HPDE6-E6E7 (cell line): Measurements from ENCODE around the gene RNASE1.

Experiments used
- DNase-seq: peaks from one replicate; pipeline ENCODE4 v3.0.0; 2011; ENCODE audit warnings: missing footprints; ENCODE audit errors: extremely low spot score

RNASE1 gene

DNA sequence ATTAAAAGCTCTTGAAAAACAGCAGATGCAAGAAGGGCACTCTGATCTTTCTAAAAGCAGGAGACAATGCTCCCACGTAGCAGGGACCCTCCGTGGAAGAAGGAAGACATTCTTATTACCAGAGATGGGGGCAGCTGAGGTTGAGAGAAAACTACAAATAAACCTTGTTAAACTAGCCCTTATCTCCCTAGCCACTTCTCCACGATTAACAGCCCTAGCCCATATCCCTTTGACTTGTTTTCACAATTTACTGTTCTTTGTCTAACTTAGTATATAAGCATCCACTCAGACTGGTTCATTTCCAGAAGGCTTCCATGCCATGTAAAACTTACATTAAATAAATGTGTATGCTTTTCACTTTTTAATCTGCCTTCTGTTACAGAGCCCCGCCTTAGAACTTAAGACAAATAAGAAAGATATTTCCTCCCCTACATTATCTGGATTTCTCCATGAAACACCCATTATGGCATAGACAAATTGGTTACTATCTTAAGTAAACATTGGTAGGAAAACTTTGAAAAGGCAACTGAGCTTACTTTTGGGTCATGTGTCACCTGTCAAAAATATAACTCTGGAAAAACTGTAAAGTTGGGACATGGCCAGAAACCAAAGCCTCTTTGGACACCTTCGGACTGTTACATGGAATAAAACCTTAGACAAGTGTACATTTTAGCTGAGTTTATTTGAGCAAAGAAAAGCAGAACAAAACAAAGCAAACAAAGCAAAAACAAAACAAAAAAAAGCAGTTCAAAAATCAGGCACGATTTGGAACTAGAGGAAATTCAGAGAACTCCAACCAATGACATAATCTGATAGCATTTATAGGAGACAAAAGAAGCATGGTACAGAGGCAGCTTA lies 4.9 kb upstream of the RNASE1 start:
- DNase-seq = no peak

GRCh38 chr14:20805485-20805884 lies 2.8 kb upstream of the RNASE1 start:
- no peak for DNase-seq

DNA sequence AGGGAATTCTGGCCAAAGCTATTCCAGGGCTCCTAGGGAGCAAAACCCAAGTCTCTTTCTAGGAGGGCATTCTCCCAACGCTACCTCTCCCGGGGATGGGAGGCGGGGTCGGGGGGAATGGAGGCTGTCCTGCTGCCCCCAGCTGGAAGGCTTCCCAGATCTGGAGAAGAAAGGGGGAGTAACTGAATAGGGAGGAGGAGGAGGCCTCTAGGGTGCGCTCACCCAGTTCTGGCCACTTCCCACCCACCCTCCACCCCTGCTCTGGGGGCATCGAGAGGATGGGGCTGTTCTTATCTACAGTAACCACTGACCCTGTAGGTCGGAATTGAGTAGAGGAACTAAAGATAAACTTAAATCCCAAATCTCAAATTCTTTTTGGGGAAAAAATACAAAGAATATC lies 579 bp upstream of the RNASE1 start:
- no peak for DNase-seq

DNA sequence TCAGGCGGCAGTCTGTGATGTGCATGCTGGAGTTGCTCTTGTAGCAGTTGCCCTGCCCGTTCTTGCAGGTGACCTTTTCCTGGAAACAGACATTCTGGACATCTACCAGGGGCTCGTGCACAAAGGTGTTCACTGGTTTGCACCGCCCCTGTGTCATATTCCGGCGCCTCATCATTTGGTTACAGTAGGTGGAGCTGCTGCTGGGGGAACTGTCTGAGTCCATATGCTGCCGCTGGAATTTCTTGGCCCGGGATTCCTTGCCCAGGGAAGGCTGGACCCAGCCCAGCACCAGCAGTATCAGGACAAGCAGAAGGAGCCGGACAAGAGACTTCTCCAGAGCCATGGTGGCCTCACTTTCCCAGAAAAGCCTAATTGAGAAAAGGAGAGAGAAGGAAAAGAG lies 918 bp downstream of the RNASE1 start:
- no peak for DNase-seq

DNA sequence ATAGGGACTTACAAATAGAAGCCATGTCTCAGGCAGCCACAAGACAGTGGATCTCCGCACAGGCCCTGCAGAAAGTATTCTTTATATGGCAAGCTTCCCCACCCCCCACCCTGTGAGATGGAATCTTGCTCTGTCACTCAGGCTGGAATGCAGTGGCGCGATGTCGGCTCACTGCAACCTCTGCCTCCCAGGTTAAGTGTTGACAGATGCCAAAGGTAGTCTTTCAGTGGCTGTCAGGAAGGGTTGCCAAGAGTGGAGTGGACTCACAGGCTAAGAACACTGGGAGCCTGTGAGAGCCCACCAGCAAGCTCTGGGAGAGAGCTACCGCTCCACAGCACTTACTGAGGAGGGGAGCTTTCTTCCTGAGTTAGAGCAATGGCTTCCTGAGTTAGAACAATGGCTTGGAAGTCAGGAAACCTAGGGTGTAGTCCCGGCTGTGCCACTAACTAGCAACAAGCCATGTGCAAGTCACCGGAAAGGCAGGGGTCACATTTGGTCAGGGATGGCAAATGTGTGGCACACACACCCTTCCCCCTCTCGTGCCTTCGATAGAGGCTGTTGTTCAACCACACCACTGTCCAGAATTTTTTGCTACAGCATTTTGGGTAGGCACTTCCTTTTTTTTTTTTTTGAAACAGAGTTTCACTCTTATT lies 2.6 kb downstream of the RNASE1 start:
- DNase-seq = no peak

- no peak for DNase-seq
Measured at GRCh38 chr14:20799456-20799891, 3.2 kb downstream of the RNASE1 start.

- DNase-seq = no peak
Measured at GRCh38 chr14:20798932-20799331, 3.7 kb downstream of the RNASE1 start.

GRCh38 chr14:20798318-20798717 lies 4.3 kb downstream of the RNASE1 start:
- DNase-seq = no peak

DNA sequence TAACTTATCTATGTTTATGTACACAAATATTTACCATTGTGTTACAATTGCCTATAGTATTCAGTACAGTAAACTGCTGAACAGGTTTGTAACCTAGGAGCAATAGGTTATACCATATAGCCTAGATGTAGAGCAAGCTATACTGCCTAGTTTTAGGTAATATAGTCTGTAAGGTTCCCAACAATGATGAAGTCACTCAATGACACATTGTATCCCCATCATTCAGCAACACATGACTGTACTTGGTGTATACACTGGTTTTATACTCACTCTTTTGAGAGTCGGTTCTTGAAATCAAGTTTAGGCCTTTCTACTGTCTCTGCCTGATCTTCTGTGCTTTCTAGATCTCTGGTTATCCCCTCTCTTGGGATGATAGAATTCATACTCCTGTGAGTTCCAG lies 5.5 kb downstream of the RNASE1 start:
- DNase-seq = no peak

DNA sequence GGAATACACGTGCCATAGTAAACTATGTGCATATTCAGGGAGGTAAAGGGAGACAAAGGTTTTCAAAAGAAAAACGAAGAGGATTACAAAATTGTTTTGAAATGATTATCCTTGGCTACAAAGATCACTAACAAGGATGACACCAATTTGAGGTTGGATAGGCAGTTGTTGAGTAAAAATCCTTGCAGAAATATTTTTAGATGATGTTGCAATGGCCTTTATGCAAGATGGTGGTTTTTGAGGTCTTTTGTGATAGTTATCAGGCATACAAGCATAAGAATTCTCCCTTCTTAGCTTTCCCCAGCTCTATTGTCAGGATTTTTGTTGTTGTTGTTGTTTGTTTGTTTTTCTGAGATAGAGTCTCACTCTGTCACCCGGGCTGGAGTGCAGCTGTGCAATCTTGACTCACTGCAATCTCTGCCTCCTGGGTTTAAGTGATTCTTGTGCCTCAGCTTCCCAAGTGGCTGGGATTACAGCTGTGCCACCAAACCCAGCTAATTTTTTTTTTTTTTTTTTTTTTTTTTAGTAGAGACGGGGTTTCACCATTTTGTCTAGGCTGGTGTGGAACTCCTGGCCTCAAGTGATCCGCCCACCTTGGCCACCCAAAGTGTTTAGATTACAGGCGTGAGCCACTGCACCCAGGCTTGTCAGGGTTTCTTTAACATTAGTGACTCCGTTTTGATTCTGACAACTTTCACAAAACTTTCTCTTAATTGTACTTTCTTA lies 7.8 kb downstream of the RNASE1 start:
- DNase-seq = no peak

- DNase-seq = no peak
Measured at GRCh38 chr14:20792556-20792955, 10.1 kb downstream of the RNASE1 start.

GRCh38 chr14:20791597-20791996 lies 11.0 kb downstream of the RNASE1 start:
- no peak for DNase-seq

- no peak for DNase-seq
Measured at GRCh38 chr14:20791187-20791586, 11.5 kb downstream of the RNASE1 start.

GRCh38 chr14:20790464-20791116 lies 12.1 kb downstream of the RNASE1 start:
- DNase-seq = no peak

GRCh38 chr14:20789230-20789813 lies 13.3 kb downstream of the RNASE1 start:
- no peak for DNase-seq

DNA sequence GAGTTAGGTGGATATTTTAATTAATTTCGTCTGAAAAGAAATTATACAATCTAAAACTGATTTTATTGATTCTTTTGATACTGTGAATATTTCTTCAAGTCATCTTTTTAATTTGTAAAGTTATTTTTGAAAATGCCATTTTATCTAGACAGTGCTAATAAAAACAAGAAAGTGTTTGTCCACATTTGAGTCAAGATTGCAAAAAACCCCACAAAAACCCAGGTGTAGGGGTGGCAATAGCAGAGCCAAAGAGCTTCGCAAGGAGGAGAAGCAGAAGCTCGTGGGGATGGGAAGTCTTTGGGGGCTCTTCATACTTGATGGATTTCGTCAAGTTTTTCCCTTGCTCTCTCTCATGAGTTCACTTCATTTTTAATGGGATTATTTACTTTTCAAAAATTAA lies 15.6 kb downstream of the RNASE1 start:
- no peak for DNase-seq

DNA sequence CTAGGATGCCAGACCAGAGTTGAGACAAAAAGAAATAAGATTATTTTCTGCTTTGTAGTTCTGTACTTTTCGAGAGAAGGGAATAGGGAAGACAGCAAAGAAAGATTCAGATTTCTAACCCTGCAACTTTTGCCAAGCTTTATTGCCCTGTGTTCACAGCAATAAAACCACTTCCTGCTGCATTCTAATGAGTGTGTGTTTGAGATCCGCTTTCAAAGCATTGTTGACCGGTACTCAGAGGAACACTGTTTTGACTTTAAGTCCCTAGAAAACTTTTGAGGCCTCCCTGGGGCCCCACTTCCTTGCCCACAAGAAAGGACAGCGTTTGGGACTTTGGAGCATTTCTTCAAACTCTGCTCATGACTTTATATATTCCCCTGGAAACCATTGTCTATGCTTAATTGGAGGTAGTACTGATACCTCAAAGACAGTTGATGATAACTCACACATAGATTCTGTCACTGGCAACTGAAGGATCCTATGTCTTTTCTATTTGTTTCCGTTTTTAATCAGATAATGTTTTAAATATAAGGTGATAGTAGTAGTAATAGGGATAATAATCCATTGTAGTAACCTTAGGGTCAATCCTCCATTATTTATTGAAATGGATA lies 20.3 kb downstream of the RNASE1 start:
- DNase-seq = no peak

- DNase-seq = no peak
Measured at GRCh38 chr14:20781803-20782202, 20.8 kb downstream of the RNASE1 start.

DNA sequence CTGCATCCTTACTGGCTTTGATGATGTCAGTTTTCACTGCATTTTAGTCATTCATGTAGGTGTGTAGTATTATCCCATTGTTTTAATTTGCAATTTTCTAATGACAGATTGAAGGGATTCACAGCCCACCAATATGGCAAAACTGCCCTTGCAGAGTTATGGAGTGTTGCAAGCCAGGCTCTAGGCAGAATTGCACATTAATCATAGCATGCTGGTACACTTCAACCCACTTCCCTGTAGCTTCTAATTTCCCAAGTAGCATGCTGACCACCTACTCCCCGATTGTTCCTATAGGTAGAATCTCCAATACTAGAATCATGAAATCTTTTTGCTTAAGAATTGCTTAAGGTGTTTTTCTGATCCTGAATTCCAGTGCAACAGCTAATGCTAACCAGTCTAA lies 26.7 kb downstream of the RNASE1 start:
- DNase-seq = no peak

DNA sequence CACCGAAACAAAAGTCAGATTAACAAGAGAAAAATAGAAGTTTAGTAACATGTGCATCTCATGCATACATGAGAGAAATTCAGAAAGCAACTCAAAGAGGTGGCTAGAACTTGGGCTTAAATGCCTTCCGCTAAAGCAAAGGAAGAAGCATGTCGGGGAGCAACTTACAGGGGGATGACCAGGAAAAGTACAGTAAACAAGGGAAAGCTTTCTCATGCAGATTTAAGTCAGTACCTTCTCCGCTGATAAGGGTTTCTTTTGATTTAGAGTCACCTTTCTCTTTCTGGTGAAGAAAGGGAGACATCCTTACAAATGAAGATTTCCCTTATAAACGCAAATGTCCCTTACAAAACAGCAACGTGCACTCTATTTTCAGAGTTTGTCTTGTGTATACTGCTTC lies 27.6 kb downstream of the RNASE1 start:
- no peak for DNase-seq

DNA sequence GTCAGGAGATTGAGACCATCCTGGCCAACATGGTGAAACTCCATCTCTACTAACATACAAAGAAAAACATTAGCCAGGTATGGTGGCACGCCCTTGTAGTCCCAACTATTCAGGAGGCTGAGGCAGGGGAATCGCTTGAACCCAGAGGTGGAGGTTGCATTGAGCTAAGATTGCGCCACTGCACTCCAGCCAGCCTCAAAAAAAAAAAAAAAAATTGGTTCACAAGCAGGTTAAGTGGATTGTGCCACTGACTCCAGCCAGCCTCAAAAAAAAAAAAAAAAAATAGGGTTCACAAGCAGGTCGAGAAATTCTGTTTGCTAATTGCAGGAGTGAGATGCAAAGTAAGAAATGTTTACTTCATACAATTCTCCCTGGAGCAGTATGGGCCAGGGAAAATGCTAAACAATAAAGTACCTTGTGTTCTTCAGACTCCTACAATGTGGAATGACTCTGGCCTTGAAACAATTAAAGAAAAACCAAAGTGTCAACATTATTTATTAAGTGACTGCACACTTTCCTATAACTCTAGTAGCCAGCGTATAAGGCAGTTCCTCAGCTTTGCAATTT lies 28.3 kb downstream of the RNASE1 start:
- DNase-seq = no peak
